Choroid plexus epithelial cell (primary cell): ENCODE data around the gene SHC3.

ENCODE experiments used
- DNase-seq: peaks from one replicate; pipeline ENCODE4 v3.0.0-alpha.2; 2010; ENCODE audit warnings: low read depth
- H3K4me3 ChIP-seq: 2 replicates; pipeline ENCODE4 v1.5.1; 2011; ENCODE audit warnings: low read depth, mild to moderate bottlenecking, control low read depth, low read length, moderate library complexity
- TF ChIP-seq, protein P1 (sequence below): conservative IDR thresholded peaks from 2 replicates; pipeline ENCODE4 v1.5.1; 2011; ENCODE audit warnings: low read depth, mild to moderate bottlenecking, control low read depth, inconsistent platforms, low read length, moderate library complexity

SHC3 gene

DNA sequence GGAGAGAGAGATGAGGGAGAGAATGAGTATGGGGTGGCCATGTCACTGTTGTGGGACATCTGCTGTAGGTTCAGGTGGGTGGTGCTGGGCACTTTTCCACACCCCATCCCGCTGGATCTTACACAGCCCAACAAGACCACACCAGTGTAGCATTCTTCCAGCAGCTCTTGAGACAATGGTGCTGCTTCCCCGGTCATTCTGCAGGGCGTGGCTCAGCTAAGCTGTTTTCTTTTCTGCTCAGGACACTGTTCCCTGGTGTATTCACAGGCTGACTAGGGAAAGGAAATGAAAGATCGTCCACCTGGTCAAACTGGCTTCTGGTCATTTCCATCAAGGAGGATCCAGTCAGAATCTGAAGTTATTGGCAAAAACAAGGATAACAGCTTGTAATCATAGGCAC is 111.8 kb downstream of the SHC3 start:
- H3K4me3 ChIP-seq, result no peak overlapping the region
- TF ChIP-seq, protein P1, sequence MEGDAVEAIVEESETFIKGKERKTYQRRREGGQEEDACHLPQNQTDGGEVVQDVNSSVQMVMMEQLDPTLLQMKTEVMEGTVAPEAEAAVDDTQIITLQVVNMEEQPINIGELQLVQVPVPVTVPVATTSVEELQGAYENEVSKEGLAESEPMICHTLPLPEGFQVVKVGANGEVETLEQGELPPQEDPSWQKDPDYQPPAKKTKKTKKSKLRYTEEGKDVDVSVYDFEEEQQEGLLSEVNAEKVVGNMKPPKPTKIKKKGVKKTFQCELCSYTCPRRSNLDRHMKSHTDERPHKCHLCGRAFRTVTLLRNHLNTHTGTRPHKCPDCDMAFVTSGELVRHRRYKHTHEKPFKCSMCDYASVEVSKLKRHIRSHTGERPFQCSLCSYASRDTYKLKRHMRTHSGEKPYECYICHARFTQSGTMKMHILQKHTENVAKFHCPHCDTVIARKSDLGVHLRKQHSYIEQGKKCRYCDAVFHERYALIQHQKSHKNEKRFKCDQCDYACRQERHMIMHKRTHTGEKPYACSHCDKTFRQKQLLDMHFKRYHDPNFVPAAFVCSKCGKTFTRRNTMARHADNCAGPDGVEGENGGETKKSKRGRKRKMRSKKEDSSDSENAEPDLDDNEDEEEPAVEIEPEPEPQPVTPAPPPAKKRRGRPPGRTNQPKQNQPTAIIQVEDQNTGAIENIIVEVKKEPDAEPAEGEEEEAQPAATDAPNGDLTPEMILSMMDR, result no peak
- DNase-seq, result no peak

DNA sequence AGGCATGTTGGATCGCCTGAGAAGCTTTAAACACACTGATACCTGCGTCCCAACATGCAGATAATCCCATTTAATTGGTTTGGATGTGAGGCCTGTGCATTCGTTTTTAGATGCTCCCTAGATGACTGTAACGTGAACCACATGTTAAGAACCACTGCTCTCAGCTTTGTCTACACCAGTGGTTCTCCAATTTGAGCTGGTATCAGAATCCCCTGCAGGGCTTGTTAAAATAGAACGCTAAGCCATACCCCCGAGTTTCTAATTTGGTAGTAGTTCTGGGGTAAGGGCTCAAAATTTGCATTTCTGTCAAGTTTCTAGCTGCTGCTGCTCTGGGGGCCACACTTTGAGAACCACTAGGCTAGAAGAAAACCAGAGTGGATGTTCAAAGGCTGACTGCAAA is 112.7 kb downstream of the SHC3 start:
- no peak overlapping the region for H3K4me3 ChIP-seq
- DNase-seq, result no peak
- TF ChIP-seq, protein P1, result no peak

DNA sequence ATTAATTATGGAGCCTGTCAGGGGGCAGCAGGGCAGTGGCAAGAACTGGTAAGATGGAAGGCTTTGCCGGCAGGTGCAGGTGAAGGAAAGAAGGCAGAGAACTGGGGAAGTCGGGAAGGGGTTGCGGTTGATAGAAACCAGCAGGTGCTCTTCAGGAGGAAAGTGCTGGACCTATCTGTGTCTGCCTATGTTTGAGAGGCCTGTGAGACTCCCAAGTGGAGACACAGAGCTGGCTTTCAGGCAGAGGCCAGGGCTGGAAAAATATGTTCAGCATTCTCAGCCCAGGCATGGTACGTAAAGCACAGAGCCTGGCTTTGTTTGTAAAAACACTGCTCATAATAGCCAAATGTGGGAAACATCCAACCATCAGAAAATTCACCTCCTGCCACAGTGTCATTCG is 117.8 kb downstream of the SHC3 start:
- DNase-seq, result no peak
- TF ChIP-seq, protein P1, result no peak
- no peak overlapping the region for H3K4me3 ChIP-seq

DNA sequence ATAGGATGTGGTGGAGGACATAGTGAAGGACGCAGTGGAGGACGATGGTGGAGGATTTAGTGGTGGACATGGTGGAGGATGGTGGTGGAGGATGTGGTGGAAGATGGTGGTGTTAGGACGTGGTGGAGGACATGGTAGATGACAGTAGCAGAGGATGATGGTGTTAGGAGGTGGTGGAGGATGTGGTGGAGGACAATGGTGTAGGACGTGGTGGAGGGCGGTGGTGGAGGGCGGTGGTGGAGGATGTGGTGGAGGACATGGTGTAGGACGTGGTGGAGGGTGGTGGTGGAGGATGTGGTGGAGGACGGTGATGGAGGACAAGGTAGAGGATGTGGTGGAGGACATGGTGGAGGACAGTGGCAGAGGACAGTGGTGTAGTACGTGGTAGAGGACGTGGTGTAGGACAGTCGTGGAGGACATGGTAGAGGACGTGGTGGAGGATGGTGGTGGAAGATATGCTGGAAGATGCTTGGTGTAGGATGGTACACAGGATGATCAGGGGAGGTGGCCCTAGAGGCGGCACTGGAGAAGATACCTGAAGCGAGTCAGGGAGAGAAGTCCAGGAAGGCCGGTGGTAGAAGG is 118.6 kb downstream of the SHC3 start:
- H3K4me3 ChIP-seq, result no peak overlapping the region
- no peak for DNase-seq
- TF ChIP-seq, protein P1, result no peak

DNA sequence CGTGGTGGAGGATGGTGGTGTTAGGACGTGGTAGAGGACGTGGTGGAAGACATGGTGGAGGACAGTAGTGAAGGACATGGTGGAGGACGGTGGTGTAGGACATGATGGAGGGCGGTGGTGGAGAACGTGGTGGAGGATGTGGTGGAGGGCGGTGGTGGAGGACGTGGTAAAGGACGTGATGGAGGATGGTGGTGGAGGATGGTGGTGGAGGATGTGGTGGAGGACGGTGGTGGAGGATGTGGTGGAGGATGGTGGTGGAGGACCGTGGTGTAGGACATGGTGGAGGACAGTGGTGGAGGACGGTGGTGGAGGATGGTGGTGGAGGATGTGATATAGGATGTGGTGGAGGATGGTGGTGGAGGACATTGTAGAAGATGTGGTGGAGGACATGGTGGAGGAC is 119.7 kb downstream of the SHC3 start:
- no peak overlapping the region for H3K4me3 ChIP-seq
- no peak for DNase-seq
- TF ChIP-seq, protein P1, result no peak

DNA sequence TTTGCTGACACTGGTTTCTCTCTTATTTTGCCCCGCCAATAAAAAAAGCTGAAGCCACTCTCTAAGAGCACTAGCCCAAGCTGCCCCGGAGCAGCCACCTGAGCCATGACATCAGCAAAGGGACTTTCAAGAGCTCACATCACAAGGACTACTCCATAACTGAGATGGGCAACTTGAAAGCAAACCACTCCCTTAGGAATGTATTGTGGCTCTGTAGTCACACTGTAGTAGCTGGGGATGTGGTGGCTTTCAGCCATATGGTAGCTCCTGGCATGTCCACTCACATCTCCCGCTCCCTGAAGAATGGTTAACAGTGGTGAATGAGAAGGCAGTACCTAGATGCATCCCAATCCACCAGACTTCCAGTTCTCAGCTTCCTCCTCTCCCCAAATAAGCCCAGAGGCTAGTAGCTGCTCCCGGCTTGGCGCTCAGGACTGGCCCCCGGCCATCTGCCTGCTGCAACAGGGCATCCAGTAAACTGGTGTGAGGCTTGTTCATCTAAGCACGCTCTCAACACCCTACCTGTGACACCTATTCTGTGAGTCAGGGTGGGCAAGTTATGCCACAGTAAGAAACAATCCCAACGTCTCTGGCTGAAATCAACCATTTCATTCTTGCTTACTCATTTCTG is 123.6 kb downstream of the SHC3 start:
- no peak for DNase-seq
- no peak overlapping the region for H3K4me3 ChIP-seq
- TF ChIP-seq, protein P1, result no peak

DNA sequence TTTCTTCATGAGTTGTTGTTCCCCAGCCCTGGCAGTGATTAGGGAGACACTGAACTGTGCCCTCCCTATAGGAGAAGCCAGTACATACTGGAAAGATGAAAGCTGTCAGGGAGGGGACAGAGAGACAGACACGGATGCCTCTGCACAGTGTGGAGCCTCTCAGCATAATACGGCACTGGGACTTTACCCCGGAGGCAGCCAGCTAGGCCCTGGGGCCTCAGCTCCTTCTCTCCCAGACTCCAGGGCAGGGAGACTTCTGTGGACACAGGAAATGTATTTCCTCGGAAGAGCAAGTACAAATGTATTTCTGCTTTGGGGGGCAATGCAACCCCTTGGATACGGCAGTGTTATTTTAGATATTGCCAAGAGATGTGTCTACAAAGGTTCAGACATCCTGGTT is 125.3 kb downstream of the SHC3 start:
- H3K4me3 ChIP-seq, result no peak overlapping the region
- no peak for DNase-seq
- TF ChIP-seq, protein P1, result no peak
